ENCODE data around the gene ATP6AP1. TPM values are rescaled to one million over a fixed set of nuclear protein-coding genes. Genes with fewer than 3 reads are reported as not detected.

ATP6AP1 gene
- total and polyA plus RNA-seq, 2 of the 13 experiments (the other 11 are each of a cell fraction or from before 2014, with no cell fraction given): 56.7 to 110 TPM

- peak; percentile 76; the same call in 1 of the 2 replicates for TF ChIP-seq NFKB2 (CRISPR knock-in tag; IDR thresholded peaks at IDR 0.05; ENCODE audit: borderline replicate concordance)
- peak; percentile 45; the same call in 1 of the 2 replicates for TF ChIP-seq SNAPC5 (CRISPR knock-in tag; IDR thresholded peaks at IDR 0.05; ENCODE audit: borderline replicate concordance)
- peak; percentile 68; the same call in 1 of the 2 replicates for TF ChIP-seq ZNF691 (CRISPR knock-in tag; IDR thresholded peaks at IDR 0.05; ENCODE audit: borderline replicate concordance, low read depth)
- peak; percentile 66 for TF ChIP-seq TBX2 (CRISPR knock-in tag; IDR thresholded peaks at IDR 0.05; ENCODE audit: borderline replicate concordance)
- TF ChIP-seq SRSF9 (IDR thresholded peaks at IDR 0.05; ENCODE audit: borderline replicate concordance, insufficient read depth, low read depth, low read length, poor library complexity, severe bottlenecking): no peak
- peak; percentile 73; the same call in 1 of the 2 replicates for TF ChIP-seq ERF (CRISPR knock-in tag; IDR thresholded peaks at IDR 0.05)
- peak; percentile 74; the same call in 1 of the 2 replicates for TF ChIP-seq ZNF772 (CRISPR knock-in tag; IDR thresholded peaks at IDR 0.05)
- TF ChIP-seq ZNF644 (CRISPR knock-in tag; IDR thresholded peaks at IDR 0.05; ENCODE audit: low read depth): no peak
- TF ChIP-seq SIN3A (IDR thresholded peaks at IDR 0.05; ENCODE audit: borderline replicate concordance, low read depth, low read length): no peak
- TF ChIP-seq ZBTB42 (CRISPR knock-in tag; IDR thresholded peaks at IDR 0.05): 0 out of 2 replicates have a peak, but pooled peaks have one; percentile 39
- no peak for TF ChIP-seq SMC3 (IDR thresholded peaks at IDR 0.05; ENCODE audit: low read length)
- TF ChIP-seq ZGPAT (CRISPR knock-in tag; IDR thresholded peaks at IDR 0.05): no peak
- TF ChIP-seq ZNF230 (CRISPR knock-in tag; IDR thresholded peaks at IDR 0.05): 0 out of 2 replicates have a peak, but pooled peaks have one; percentile 29
- no peak for TF ChIP-seq ATAD3A (CRISPR knock-in tag; IDR thresholded peaks at IDR 0.05)
- TF ChIP-seq ARID4A (CRISPR knock-in tag; IDR thresholded peaks at IDR 0.05; ENCODE audit: borderline replicate concordance): peak; percentile 61; the same call in 1 of the 2 replicates
- TF ChIP-seq BORCS8-MEF2B (CRISPR knock-in tag; IDR thresholded peaks at IDR 0.05): peak; percentile 83
- no peak for TF ChIP-seq ETV6 (CRISPR knock-in tag; conservative IDR thresholded peaks at IDR 0.05)
- TF ChIP-seq TAF1 (CRISPR knock-in tag; IDR thresholded peaks at IDR 0.05): peak; percentile 40; the same call in 1 of the 2 replicates
- TF ChIP-seq ZNF501 (CRISPR knock-in tag; IDR thresholded peaks at IDR 0.05): peak; percentile 55
- peak; percentile 59; the same call in 1 of the 2 replicates for TF ChIP-seq GMEB1 (CRISPR knock-in tag; IDR thresholded peaks at IDR 0.05; ENCODE audit: borderline replicate concordance)
Observed at GRCh38 chrX:154478728-154479622, 50.5 kb downstream of the ATP6AP1 start, which contains the start of gene LAGE3 (continued).
